DMS114 treated with DMSO at 0.1 percent for 48 hours (cell line): Measurements from ENCODE around the gene EDNRA.
"Not testable (repeated sequence)": the region's sequence is repeated elsewhere in the genome, so short reads cannot be mapped to it uniquely, and the experiment has no call there.

Source experiments
- DNase-seq: peaks from one replicate; lab custom pipeline; 2025; ENCODE audit not compliant: unreplicated experiment; lab: John Stamatoyannopoulos, UW

Gene EDNRA

GRCh38 chr4:147480891-147481576 lies at the start of gene EDNRA:
TSS of gene EDNRA (plus strand) at chr4:147481097. CDS start at chr4:147485682, 4,585 bp downstream.
- DNase-seq, result no peak

- DNase-seq, result not testable (repeated sequence)
These were observed 46.5 kb upstream of the EDNRA start for GRCh38 chr4:147434370-147434769.

DNA sequence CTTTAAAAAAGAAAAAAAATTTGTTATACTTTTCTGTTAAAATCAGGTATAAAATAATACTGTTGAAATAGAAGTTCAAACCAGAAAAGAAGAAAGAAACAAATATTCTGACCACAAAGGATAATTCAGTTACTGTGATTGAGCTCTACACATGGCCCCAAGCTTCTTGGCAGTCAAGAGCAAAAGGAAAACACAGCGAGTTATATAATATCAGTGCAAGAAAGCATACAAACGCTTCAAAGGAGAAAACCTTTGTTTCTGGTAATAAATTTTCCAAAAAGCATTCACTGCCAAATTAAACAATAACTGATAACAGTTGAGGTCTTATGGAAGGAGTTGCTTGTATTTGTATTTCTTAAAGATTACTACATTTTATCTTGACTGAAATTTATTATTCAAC lies 40.5 kb upstream of the EDNRA start:
- no peak for DNase-seq

GRCh38 chr4:147447786-147448185 lies 33.1 kb upstream of the EDNRA start:
- DNase-seq, result no peak

GRCh38 chr4:147453561-147454141 lies 27.2 kb upstream of the EDNRA start:
- DNase-seq, result no peak

DNA sequence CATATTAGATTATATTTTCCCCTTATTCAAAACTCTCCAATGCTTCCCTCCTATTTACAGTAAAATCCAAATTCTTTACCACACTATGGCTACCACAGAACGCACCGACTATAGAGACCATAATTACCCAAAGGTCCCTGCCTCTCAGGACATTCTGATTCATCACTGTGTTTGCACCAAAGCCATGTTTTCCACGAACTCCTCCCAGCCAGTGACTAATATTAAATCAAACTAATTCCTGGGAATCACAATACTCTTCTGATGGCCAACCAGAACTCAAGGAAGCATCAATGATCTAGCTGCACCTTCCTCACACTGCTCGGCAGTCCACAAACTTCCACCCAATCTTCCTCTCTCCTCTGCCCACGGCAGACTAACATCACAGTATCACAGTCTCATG lies 24.2 kb upstream of the EDNRA start:
- DNase-seq, result no peak

GRCh38 chr4:147461161-147461560 lies 19.7 kb upstream of the EDNRA start:
- DNase-seq, result no peak

DNA sequence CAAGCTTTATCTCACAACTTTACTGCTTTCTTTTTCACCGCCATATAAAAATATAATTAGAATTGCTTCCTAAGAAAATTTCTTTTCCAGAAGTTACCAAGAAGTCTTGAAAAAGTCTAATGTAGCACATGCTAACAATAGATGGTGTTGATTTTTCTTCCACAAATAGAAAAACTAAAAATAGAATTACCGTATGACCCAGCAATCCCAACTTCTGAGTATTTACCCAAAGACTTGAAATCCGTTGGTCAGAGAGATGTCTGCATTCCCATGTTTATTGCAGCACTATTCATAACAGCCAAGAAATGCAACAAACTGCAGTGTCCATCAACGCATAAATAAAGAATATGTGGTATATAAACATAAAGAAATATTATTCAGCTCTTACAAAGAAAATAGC lies 17.8 kb upstream of the EDNRA start:
- DNase-seq, result no peak

- DNase-seq, result no peak
These were observed 15.4 kb upstream of the EDNRA start for GRCh38 chr4:147465461-147465860.

DNA sequence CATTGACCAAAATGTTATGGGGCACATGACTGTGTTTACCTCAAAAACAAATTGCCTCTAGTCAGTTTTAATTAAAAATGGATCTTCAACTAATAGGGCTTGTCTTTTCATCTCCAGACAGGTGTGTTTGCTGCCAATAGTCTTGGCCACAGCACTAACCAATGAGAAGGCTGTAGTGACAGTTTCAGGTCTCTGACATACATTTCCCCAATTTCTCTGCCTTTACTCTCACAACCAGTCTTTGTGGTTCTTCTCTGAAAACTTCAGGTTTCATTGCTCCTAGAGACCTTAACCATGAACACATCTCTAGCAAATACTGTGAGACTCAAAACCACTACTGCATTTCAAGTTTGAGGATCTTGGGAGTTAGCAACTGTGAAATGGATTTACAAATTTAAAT lies 3.5 kb upstream of the EDNRA start:
- DNase-seq, result no peak

GRCh38 chr4:147479376-147479775 lies 1.5 kb upstream of the EDNRA start:
- no peak for DNase-seq

DNA sequence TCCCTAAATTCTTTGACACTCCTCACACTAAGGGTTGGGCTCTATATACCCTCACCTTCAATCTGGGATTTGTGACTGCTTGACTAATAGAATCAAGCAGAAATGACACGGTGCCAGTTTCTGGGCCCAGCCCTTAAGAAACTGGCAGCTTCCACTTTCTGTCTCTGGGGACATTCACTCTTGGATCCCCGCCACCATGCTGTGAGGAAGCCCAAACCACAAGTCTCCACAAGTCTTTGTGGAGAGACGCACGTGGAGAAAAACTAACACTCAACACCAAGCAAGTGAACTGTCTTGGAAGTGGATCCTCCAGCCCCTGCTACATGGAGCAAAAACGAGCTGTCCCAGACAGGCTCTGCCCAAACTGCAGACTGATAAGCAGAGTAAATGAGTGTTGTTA lies 1.1 kb upstream of the EDNRA start:
- no peak for DNase-seq

DNA sequence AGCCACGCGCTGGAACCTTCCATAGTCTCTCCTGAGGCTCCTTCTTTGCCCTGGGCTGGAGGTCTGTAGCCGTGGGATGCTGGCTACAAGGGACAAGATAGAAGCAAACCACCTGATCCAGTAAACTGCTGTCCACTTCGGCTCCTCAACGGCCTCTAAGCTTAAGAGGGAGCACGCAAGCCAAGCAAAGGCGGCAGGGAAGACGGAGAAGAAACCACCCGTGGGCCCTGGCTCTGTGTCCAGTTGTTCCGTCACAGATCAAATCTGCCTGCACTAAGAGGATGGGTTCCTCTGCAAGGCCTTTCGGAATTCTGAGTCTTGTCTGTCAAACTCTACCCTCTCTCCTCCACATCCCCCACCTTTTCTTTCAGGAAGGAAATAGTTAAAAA lies 401 bp upstream of the EDNRA start:
- DNase-seq, result no peak

GRCh38 chr4:147481577-147482109 lies 746 bp downstream of the EDNRA start:
- DNase-seq, result no peak

DNA sequence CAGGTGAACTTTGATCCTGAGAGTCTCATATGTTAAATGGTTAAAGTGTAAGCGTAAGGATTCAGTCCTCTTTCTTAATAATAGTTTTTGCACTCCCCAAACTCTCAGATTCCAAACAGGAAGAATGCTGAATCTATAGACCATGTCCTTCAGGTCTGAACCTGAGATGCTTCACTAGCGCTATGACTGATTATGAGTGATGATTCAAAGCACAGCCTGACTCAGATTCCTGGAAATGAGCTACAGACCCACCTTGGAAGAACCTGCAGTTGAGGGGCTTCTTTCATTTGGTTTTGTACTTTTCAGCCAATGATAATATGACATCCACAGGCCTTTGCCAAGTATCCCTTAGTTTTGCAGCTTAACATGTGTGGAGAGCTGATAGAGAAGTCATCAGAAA lies 1.4 kb downstream of the EDNRA start:
- DNase-seq, result no peak

- DNase-seq, result no peak
These were observed 4.3 kb downstream of the EDNRA start for GRCh38 chr4:147485167-147485566.

DNA sequence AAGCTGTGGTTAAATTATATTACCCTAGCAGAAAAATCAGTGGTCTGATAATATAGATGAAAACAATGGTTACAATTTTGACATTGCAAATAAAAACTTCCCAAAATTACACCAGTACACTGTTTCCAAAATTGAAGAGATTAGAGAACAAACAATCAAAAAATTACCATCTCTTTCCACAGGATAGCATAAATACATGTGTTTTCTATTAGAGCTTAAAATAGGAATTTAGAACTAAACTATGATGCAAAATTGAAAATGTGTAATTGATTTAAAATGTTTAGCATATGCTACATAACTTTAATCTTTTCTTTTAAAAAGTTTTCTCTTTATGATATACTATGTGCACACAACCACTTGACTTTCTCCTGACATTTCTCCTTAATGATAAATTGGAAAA lies 6.7 kb downstream of the EDNRA start:
- DNase-seq, result no peak

- DNase-seq, result no peak
These were observed 7.7 kb downstream of the EDNRA start for GRCh38 chr4:147488556-147488955.

GRCh38 chr4:147491086-147491485 lies 10.2 kb downstream of the EDNRA start:
- DNase-seq, result no peak

DNA sequence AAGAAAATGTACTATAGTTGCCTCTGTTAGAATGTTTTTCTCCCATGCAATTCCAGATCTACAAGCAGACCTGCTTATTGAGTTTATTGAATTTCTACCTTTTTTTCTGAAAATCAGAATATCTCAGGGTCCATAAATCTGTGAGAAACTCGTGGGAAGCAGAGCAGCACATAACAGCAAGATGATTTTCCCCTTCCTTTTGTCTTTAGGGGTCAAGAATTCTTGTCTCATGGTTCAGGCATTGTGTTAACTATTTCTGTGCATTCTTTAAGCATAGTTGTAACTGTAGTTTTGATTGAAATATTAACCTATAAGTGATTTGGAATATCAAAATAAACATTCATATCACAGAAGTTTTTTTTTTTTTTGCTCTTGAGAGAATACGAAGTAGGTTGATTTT lies 11.4 kb downstream of the EDNRA start:
- DNase-seq, result no peak

GRCh38 chr4:147492761-147493160 lies 11.9 kb downstream of the EDNRA start:
- DNase-seq, result no peak

GRCh38 chr4:147493307-147493706 lies 12.4 kb downstream of the EDNRA start:
- no peak for DNase-seq

GRCh38 chr4:147494301-147494700 lies 13.4 kb downstream of the EDNRA start:
- no peak for DNase-seq
